SKM-1 (cell line): ENCODE data around the gene L3MBTL1.

Experiments used
- DNase-seq: peaks from one replicate; lab custom pipeline; 2025; ENCODE audit not compliant: unreplicated experiment; lab: John Stamatoyannopoulos, UW

Gene L3MBTL1

GRCh38 chr20:43507150-43508080 is at the start of gene L3MBTL1:
Gene L3MBTL1 (plus strand): TSS chr20:43507697. CDS start chr20:43513504, 5,807 bp downstream.
- no peak for DNase-seq

GRCh38 chr20:43458422-43458924 is 49.0 kb upstream of the L3MBTL1 start:
- no peak for DNase-seq

GRCh38 chr20:43459022-43459942 is 48.2 kb upstream of the L3MBTL1 start:
- DNase-seq = no peak

- no peak for DNase-seq
Measured at GRCh38 chr20:43460172-43460829, 47.2 kb upstream of the L3MBTL1 start.

GRCh38 chr20:43460830-43461200 is 46.7 kb upstream of the L3MBTL1 start:
- no peak for DNase-seq

- DNase-seq = no peak
Measured at GRCh38 chr20:43461894-43462659, 45.4 kb upstream of the L3MBTL1 start.

- DNase-seq = no peak
Measured at GRCh38 chr20:43462660-43463526, 44.6 kb upstream of the L3MBTL1 start.

- no peak for DNase-seq
Measured at GRCh38 chr20:43463527-43464218, 43.8 kb upstream of the L3MBTL1 start.

- no peak for DNase-seq
Measured at GRCh38 chr20:43464219-43464790, 43.2 kb upstream of the L3MBTL1 start.

- DNase-seq = no peak
Measured at GRCh38 chr20:43465625-43465943, 41.9 kb upstream of the L3MBTL1 start.

- no peak for DNase-seq
Measured at GRCh38 chr20:43467589-43467988, 39.9 kb upstream of the L3MBTL1 start.

GRCh38 chr20:43472671-43473380 is 34.7 kb upstream of the L3MBTL1 start:
- no peak for DNase-seq

- DNase-seq = no peak
Measured at GRCh38 chr20:43473381-43473704, 34.2 kb upstream of the L3MBTL1 start.

- DNase-seq = no peak
Measured at GRCh38 chr20:43477193-43477592, 30.3 kb upstream of the L3MBTL1 start.

- DNase-seq = no peak
Measured at GRCh38 chr20:43477619-43478018, 29.9 kb upstream of the L3MBTL1 start.

- DNase-seq = no peak
Measured at GRCh38 chr20:43490038-43490437, 17.5 kb upstream of the L3MBTL1 start.

- DNase-seq = no peak
Measured at GRCh38 chr20:43492101-43492500, 15.4 kb upstream of the L3MBTL1 start.

GRCh38 chr20:43495388-43495787 is 12.1 kb upstream of the L3MBTL1 start:
- DNase-seq = no peak
